NCI-H1436 (cell line): ENCODE data around the gene TRAF3.
"Not testable (repeated sequence)": the region's sequence is repeated elsewhere in the genome, so short reads cannot be mapped to it uniquely, and the experiment has no call there.

Experiments used
- DNase-seq: peaks from one replicate; lab custom pipeline; 2025; lab: John Stamatoyannopoulos, UW

The TRAF3 gene

GRCh38 chr14:102806447-102806846 is 29.2 kb downstream of the TRAF3 start:
- DNase-seq, result no peak

DNA sequence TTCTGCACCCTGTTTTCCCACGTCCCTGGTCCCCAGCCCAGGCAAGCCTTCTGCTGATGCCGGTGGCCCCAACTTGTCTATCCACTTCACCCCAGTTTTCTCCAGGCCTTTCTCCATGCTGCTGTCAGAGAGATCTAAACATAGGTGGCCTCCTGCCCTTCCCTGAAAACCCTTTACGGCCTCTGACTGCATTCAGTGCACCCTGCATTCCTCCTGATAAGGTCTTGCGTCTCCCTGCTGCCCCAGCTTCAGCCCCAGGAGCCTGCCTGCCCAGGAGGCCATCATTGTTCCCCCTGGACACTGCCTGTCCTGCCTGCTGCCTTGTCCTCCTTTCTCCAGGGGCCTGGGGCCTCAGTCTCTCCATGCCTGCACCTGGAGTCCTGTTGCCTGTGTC is 29.8 kb downstream of the TRAF3 start:
- DNase-seq, result no peak

DNA sequence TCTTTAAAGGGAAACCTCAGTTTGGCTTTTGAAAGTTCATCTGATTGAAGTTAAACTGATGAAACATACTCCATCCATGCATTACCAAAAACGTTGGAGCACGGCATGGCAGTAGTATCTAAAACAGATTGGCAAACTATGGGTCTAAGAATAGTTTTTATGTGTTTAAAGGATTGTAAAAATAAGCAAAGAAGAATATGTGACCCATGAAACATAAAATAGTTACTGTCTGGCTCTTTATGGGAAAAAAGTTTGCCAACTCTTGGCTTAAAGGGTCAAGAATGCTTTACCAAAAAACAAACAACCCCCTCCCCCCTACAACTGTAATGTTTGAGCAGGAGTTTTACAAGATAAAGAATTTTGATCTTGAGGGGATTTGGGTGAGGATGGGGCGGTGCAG is 32.6 kb downstream of the TRAF3 start:
- DNase-seq, result no peak

DNA sequence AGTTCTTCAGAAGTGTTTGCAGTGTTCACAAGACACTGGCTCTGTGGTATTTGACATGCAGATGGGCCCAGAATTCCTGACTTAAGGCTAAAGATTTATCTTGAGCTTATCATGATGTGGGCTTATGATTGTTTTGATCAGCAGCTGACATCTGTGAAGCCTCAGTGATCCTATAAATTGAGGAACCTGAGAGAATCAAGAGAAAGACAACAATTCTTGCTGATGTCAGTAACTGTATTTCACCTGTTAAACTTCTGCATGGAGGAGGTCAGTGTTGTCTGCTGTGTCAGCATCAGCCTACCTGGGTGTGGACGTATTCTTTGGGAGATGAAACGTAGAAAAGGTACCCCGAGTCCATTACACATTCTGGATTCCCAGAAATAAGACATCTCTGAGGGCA is 33.3 kb downstream of the TRAF3 start:
- DNase-seq, result no peak

GRCh38 chr14:102811254-102811963 is 34.2 kb downstream of the TRAF3 start:
- DNase-seq, result no peak

DNA sequence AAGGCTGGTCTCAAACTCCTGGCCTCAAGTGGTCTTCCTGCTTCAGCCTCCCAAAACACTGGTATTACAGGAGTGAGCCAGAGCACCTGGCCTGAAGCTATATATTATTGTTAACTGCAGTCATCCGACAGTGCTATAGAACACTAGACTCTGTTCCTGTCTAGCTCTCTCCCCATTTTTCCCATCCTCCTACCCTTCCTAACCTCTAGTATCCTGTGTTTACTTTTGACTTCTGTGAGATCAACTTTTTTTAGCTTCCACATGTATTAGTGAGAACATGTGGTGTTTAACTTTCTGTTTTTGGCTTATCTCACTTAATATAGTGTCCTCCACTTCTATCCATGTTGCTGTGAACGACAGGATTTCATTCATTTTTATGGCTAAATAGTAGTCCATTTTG is 34.7 kb downstream of the TRAF3 start:
- no peak for DNase-seq

- no peak for DNase-seq
These were observed 36.4 kb downstream of the TRAF3 start for GRCh38 chr14:102813691-102814090.

DNA sequence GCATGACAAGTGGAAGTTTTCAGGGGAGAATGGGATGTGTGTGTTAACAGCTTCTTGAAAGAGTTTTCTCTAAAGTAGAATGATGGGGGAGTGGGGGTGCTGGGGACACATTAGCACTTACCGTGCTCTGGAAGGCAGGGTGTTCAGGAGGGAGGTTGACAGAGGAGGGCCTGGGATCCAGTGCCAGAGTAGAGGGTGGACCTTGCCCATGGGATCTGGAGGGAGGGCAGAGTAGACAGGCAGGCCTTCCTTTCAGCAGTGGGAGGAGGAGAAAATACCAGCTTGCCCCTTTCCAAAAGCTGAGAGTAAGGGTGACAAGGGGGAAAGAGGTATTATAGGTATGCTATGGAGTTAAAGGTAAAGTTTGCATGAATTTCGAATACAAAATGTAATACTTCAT is 40.1 kb downstream of the TRAF3 start:
- DNase-seq, result no peak

DNA sequence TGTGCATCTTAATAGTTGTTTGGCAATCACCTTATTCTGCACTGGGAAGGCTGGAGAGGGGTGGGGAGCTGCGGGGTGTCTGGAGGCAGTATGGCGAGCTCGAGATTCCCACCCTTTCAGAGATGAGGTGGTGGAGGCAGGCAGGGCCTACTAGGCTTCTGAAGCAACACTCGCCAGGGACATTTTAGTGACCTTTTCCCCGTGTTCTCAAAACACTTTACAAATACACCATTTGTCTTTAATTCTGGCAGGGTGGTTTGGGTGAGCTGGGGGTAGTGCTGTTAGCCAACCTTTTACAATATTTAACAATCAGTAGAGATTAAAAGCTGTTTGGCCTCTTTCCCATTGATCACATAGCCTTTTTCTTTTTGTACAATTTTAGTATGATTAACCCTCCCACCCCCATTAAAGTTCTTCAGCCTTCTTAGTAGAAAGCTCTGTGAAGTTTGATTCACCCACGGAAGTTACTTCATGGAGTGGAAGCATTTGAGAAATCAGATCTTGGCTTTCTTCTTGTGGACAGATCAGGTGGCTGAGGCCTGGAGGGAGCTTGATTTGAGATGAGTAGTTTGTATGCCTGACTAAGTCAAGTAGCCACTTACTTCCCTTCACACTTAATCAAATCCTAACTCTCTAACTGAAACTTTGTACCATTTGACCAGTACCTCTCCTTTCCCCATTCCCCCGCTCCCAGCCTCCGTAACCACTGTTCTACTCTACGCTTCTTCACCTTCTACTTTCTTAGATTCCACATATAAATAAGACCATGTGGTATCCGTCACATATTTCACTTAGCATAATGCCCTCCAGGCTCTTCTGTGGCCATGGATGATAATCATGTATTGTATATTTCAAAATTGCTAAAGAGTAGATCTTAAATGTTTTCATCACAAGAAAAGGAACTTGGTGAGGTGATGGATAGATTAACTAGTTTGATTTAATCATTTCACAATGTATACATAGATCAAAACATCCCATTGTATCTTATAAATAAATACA is 41.0 kb downstream of the TRAF3 start:
- DNase-seq, result no peak

DNA sequence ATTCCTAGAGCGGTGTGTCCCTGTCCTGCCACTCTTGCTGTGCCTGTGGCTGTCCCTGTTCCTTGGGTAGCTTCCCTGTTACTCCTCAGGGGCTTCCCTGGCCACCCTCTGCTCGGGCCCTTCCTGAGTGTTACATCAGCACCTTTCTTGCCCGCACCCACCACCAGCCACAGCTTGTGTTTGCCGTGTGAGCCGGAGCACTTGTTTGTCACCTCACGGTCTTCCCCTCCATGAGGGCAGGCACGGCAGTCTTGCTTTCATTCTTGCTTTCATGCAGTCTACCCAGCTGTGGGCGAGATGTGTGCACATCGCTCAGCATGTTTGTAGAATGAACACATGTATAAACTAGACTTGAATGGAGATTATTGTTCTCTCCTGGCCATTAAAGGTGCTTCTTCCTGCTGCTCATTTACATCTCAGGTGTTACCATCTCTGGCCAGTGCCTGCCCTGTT is 42.0 kb downstream of the TRAF3 start:
- no peak for DNase-seq

- DNase-seq, result no peak
These were observed 42.6 kb downstream of the TRAF3 start for GRCh38 chr14:102819747-102820330.

- DNase-seq, result no peak
These were observed 44.0 kb downstream of the TRAF3 start for GRCh38 chr14:102821252-102821651.

DNA sequence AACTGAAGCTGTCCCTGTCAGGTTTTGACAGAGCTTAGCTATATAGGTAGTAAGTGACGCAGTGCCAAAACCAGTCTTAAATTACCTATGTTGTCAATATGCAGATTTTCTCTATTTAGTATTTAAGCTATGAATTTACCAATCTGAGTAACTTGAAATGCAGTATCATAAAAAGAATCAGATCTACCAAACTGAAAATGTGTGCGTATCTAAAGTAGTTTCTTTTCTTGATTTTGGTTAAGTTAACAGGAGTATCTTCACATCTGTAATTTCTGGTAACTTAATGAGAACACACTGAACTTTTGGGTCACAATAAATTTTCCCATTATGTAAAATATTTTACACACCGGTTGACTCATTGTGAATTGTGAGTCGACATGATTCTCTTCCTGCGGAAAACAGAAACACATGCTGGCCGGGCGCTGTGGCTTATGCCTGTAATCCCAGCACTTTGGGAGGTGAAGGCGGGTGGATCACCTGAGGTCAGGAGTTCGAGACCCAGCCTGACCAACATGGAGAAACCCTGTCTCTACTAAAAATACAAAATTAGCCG is 45.1 kb downstream of the TRAF3 start:
- no peak for DNase-seq

DNA sequence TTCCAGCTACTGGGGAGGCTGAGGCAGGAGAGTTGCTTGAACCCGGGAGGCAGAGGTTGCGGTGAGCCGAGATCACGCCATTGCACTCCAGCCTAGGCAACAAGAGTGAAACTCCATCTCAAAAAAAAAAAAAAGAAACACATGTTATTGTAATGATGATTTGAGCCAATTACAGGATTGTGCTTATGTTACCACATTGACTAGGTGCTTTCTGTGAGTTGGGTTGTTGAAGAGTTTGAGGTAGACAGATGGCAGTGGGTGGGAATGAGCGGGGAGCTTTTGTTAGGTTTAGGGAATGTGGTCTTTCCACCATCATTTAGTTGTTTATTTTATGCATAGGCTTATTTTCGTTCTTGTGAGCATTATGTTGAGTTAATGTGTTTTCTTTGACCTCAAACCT is 45.6 kb downstream of the TRAF3 start:
- DNase-seq, result not testable (repeated sequence)

GRCh38 chr14:102823546-102823945 is 46.3 kb downstream of the TRAF3 start:
- no peak for DNase-seq

GRCh38 chr14:102824832-102825231 is 47.6 kb downstream of the TRAF3 start:
- no peak for DNase-seq

DNA sequence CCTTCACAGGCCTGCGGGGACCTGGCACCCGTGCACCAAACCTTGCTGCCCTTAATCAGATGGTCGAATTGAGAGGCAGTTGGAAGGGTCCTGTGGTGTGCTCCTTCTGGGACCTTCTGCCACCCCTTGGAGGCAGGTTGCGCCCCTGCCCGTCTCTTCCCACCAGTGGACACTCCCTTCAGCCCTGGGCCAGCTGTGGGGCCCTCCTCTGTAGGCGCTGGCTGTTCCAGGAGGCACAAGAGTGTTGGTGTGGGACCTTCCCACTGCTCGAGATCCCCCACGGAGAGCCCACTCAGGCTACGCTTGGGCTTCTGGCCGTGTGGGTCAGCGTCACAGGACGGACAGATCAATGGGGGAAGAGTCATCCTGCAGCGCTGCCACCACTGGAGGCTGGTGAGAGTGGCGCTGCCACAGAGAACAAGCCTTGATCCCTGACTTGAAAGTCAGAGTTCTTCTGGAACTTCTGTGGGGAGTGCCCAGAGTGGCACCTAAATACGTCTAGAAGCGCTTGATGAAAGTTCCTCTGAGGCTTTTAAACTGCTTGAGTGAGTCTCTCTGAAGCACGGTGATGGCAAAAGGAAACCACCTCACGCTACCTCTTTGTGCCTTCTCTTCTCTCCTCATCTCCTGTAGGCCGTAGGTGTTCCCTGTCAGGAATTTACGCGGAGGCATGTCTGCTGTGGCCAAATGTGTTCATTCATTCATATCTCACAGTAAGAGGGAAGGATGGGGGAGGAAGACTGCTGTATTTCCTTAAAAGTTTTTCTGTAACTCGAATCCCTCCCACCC is 48.3 kb downstream of the TRAF3 start:
- no peak for DNase-seq

GRCh38 chr14:102826161-102826560 is 48.9 kb downstream of the TRAF3 start:
- DNase-seq, result no peak

GRCh38 chr14:102826751-102827675 is 49.8 kb downstream of the TRAF3 start:
- no peak for DNase-seq

GRCh38 chr14:102827716-102828115 is 50.5 kb downstream of the TRAF3 start:
- DNase-seq, result no peak
